Trophoblast cell (in vitro differentiated cells and primary cell): ENCODE measurements around the gene RNASEH2B. TPM values are rescaled to one million over a fixed set of nuclear protein-coding genes. Genes with fewer than 3 reads are reported as not detected.

ENCODE experiments used
- DNase-seq, 2 donors: peaks; one replicate each; pipeline ENCODE4 v3.0.0-alpha.2; 2016
- H2AFZ ChIP-seq: 2 replicates; pipeline ENCODE4 v1.6.1; 2013; ENCODE audit warnings: low read length, moderate library complexity, mild to moderate bottlenecking; ENCODE audit not compliant: insufficient read depth, poor library complexity
- H2AK5ac ChIP-seq: 2 replicates; pipeline ENCODE4 v1.6.1; 2013; ENCODE audit warnings: mild to moderate bottlenecking, low read length
- H2BK120ac ChIP-seq: 2 replicates; pipeline ENCODE4 v1.6.1; 2013; ENCODE audit warnings: low read length, mild to moderate bottlenecking, moderate library complexity; ENCODE audit not compliant: insufficient read depth, poor library complexity
- H2BK12ac ChIP-seq: 2 replicates; pipeline ENCODE4 v1.6.1; 2013; ENCODE audit warnings: mild to moderate bottlenecking, low read length, moderate library complexity
- H2BK5ac ChIP-seq: 2 replicates; pipeline ENCODE4 v1.6.1; 2013; ENCODE audit warnings: low read length, low read depth, moderate library complexity, mild to moderate bottlenecking; ENCODE audit not compliant: poor library complexity
- H3K14ac ChIP-seq: 2 replicates; pipeline ENCODE4 v1.6.1; 2013; ENCODE audit warnings: mild to moderate bottlenecking, low read length
- H3K18ac ChIP-seq: 2 replicates; pipeline ENCODE4 v1.6.1; 2013; ENCODE audit warnings: mild to moderate bottlenecking, low read length
- H3K23ac ChIP-seq: 2 replicates; pipeline ENCODE4 v1.6.1; 2013; ENCODE audit warnings: low read length
- H3K27ac ChIP-seq: 2 replicates; pipeline ENCODE4 v1.5.1; 2013; ENCODE audit warnings: low read depth, mild to moderate bottlenecking, inconsistent platforms, low read length, moderate library complexity
- H3K27me3 ChIP-seq: 2 replicates; pipeline ENCODE4 v1.6.1; 2013; ENCODE audit warnings: inconsistent platforms, mild to moderate bottlenecking, low read length, moderate library complexity; ENCODE audit not compliant: insufficient read depth
- H3K36me3 ChIP-seq, 2 experiments: 1 replicate in 1 of 2; 2 replicates in 1 of 2; pipeline ENCODE4 v1.6.1; 2013; ENCODE audit warnings: low read length in 2 of 2, mild to moderate bottlenecking in 2 of 2, moderate library complexity in 1 of 2; ENCODE audit not compliant: insufficient read depth in 2 of 2, control insufficient read depth in 1 of 2
- H3K4ac ChIP-seq: 2 replicates; pipeline ENCODE4 v1.6.1; 2013; ENCODE audit warnings: low read depth, mild to moderate bottlenecking, low read length, moderate library complexity
- H3K4me1 ChIP-seq, 2 experiments: 1 replicate in 1 of 2; 2 replicates in 1 of 2; pipeline ENCODE4 v1.6.1; 2013; ENCODE audit warnings: low read length in 2 of 2, mild to moderate bottlenecking in 2 of 2, moderate library complexity in 1 of 2; ENCODE audit not compliant: insufficient read depth in 2 of 2, control insufficient read depth in 1 of 2
- H3K4me2 ChIP-seq: 2 replicates; pipeline ENCODE4 v1.6.1; 2013; ENCODE audit warnings: inconsistent platforms, mild to moderate bottlenecking, low read length, moderate library complexity
- H3K4me3 ChIP-seq: 2 replicates; pipeline ENCODE4 v1.5.1; 2013; ENCODE audit warnings: mild to moderate bottlenecking, low read depth, low read length, inconsistent platforms
- H3K79me1 ChIP-seq: one replicate; pipeline ENCODE4 v1.6.1; 2013; ENCODE audit warnings: low read length
- H3K79me2 ChIP-seq: 2 replicates; pipeline ENCODE4 v1.6.1; 2013; ENCODE audit warnings: low read length, mild to moderate bottlenecking; ENCODE audit not compliant: control insufficient read depth, insufficient read depth, poor library complexity
- H3K9ac ChIP-seq: 2 replicates; pipeline ENCODE4 v1.6.1; 2013; ENCODE audit warnings: mild to moderate bottlenecking, low read length
- H3K9me3 ChIP-seq: 2 replicates; pipeline ENCODE4 v1.6.1; 2013; ENCODE audit warnings: low read depth, mild to moderate bottlenecking, control low read depth, inconsistent platforms, low read length; ENCODE audit not compliant: insufficient read depth
- H4K12ac ChIP-seq: 2 replicates; pipeline ENCODE4 v1.6.1; 2013; ENCODE audit warnings: low read depth, mild to moderate bottlenecking, low read length, moderate library complexity
- H4K8ac ChIP-seq: 2 replicates; pipeline ENCODE4 v1.6.1; 2013; ENCODE audit warnings: low read depth, mild to moderate bottlenecking, low read length, moderate library complexity
- H4K91ac ChIP-seq: one replicate; pipeline ENCODE4 v1.6.1; 2013; ENCODE audit warnings: low read depth, mild to moderate bottlenecking, low read length, moderate library complexity
- WGBS: extraction: QIAGEN DNeasy Blood & Tissue Kit; methylation state at CpG from one replicate; pipeline ENCODE4 v1.1.7; 2013; ENCODE audit warnings: missing lambda C conversion rate; ENCODE audit not compliant: insufficient read length, insufficient coverage; ENCODE audit errors: extremely low coverage; 5-methylcytosine and 5-hydroxymethylcytosine counted together
- polyA plus RNA-seq: library from polyadenylated mRNA; stranded (reverse); fragments of 200-250 nt; gene quantifications from 2 replicates; pipeline ENCODE4 v1.2.3, GENCODE V29; 2013

Gene RNASEH2B, protein sequence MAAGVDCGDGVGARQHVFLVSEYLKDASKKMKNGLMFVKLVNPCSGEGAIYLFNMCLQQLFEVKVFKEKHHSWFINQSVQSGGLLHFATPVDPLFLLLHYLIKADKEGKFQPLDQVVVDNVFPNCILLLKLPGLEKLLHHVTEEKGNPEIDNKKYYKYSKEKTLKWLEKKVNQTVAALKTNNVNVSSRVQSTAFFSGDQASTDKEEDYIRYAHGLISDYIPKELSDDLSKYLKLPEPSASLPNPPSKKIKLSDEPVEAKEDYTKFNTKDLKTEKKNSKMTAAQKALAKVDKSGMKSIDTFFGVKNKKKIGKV
- polyA plus RNA-seq, result 19.6 and 21.4 TPM in 2 replicates

DNA sequence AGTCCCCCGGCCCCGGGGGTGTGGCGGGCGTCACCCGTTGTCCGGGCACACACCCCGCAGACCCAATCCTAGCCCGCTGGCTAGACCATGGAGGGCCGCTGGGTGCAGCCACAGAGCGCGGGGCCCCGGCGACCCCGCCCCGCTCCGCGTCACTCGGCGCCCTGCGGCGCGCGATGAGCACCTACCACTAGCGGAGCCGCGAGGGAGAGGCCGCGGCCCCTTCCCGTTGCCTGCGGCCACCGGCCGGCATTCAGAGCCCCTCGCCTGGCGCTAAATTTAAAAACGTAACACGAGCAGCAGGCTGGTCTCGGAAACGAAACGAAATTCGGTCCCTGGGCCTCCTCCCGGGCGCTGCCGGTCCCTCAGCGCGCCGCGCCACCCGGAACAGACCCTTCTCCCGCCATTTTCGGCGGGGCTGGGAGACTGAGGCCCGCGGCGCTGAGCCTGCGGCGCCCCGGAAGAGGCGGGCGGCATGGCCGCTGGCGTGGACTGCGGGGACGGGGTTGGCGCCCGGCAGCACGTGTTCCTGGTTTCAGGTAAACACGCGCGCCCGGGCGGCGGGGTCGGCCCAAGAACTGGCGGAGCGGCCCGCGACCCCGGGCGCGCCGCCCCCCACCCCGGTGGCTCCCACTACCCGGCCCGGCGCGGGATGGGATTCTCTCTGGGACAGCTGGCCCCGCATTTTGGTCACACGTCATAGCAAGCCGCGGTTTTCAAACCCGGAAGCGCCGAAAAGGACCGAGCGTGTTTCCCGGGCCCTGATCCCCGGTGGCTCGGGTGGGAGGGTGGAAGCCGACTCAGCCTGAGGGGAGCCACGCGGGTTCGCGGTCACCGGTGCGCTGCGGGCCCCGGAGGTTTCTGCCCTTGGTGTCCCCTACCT, at the start of gene RNASEH2B:
RNASEH2B (plus strand) TSS at position 187 of the 880 bp plus-strand sequence; CDS start at position 473, 286 bp downstream.
- H4K12ac ChIP-seq, result peak within 1 kb of the TSS; percentile 83
- peak; percentile 69 to 85 for DNase-seq
- H4K91ac ChIP-seq, result peak within 1 kb of the TSS; percentile 29
- H3K4ac ChIP-seq, result peak within 1 kb of the TSS; percentile 15
- H2AFZ ChIP-seq, result peak within 1 kb of the TSS; percentile 98
- H3K27ac ChIP-seq, result peak within 1 kb of the TSS; percentile 61
- peak within 1 kb of the TSS; percentile 70 for H4K8ac ChIP-seq
- H3K79me1 ChIP-seq, result peaks cover 9% of the 10 kb centered on the region
- peak within 1 kb of the TSS; percentile 39 for H2BK120ac ChIP-seq
- peak within 1 kb of the TSS; percentile 86 for H3K4me2 ChIP-seq
- peak within 1 kb of the TSS; percentile 81 for H3K4me3 ChIP-seq
- WGBS, result no CpG with 5 or more reads among the region's 107 CpGs
- H3K36me3 ChIP-seq, result no peaks in the 10 kb centered on the region
- H3K27me3 ChIP-seq, result no peaks in the 10 kb centered on the region
- H2AK5ac ChIP-seq, result no peak within 1 kb of the TSS
- peak within 1 kb of the TSS; percentile 82 for H3K18ac ChIP-seq
- H3K79me2 ChIP-seq, result peaks cover 6% of the 10 kb centered on the region
- H3K9me3 ChIP-seq, result no peaks in the 10 kb centered on the region
- H2BK12ac ChIP-seq, result no peak within 1 kb of the TSS
- H3K9ac ChIP-seq, result peak within 1 kb of the TSS; percentile 88
- peak within 1 kb of the TSS; percentile 13 for H3K14ac ChIP-seq
- peak within 1 kb of the TSS; percentile 5 for H2BK5ac ChIP-seq
- H3K4me1 ChIP-seq, result peaks cover 0 to 3% of the 10 kb centered on the region in 2 experiments
- H3K23ac ChIP-seq, result no peak within 1 kb of the TSS

DNA sequence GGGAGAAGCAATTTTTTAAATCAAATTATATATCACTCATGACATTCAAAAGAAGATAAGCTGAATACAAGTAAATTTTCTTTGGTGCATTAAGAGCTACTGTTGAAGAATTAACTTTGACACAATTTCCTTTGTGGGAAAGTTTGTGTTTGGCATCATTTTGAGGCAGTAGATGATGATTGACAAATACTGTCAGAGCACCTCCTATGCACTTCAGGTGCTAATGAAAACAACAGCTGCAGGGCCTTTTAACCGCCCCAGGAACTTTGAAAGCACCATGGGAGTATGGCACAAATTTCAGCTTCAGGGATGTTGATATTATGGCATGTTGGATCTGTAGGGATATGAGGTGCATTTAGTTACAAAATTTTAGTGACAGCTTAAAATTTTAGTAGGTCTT, 45.1 kb upstream of the RNASEH2B start:
- Histone ChIP-seq H3K4me2 (no peak overlapping the region), H3K79me2 (no peaks in the 10 kb centered on the region), H2BK12ac (no peak overlapping the region), H3K23ac (no peak overlapping the region), H3K79me1 (no peaks in the 10 kb centered on the region), H4K8ac (no peak overlapping the region), H2BK5ac (no peak overlapping the region), H3K4me1 (no peaks in the 10 kb centered on the region), H3K27me3 (no peaks in the 10 kb centered on the region), H3K9me3 (no peaks in the 10 kb centered on the region), H3K14ac (no peak overlapping the region), H2AFZ (no peak overlapping the region), H4K91ac (no peak overlapping the region), H4K12ac (no peak overlapping the region), H2AK5ac (no peak overlapping the region), H2BK120ac (no peak overlapping the region), H3K4me3 (no peak overlapping the region), H3K27ac (no peak overlapping the region), H3K18ac (no peak overlapping the region), H3K9ac (no peak overlapping the region), H3K36me3 (no peaks in the 10 kb centered on the region), H3K4ac (no peak overlapping the region)
- no peak for DNase-seq
- no CpG with 5 or more reads among the region's 1 CpG for WGBS

DNA sequence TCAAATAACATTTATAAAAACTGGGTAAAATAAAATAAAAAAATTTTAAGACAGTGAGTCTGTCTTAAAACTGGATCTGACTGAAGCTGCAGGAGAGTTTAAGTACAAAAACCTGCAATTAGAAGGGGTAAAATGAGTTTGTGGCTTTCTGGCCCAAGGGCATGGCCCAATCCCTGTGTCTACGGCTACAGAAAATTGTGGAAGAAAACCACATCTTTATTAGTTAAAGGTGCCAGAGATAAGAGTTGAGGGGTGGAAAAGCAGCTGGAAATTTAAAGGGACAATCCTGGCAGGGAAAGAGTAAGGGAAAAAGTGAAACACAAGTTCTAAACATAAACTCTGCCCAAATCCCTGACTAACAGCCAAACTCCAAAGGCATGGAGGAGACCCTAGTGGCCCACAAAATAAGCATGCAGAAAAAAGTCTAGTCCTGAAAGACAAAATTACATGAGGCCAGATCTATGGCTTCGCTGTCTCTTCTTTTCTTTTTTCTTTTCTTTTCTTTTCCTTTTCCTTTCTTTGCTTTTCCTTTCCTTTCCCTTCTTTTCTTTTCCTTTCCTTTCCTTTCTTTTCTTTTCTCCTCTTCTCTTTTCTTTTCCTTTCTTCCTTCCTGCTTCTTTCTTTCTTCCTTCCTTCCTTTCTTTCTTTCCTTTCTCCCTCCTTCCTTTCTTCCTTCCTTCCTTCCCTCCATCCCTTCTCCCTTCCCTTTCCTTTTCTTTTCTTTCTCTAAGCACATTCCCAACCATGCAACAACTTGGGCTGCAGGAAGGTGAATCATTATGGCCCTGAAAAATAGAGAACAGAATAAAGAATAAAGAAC, 42.6 kb upstream of the RNASEH2B start:
- Histone ChIP-seq H3K23ac (no peak overlapping the region), H3K9ac (no peak overlapping the region), H2BK120ac (no peak overlapping the region), H3K36me3 (no peaks in the 10 kb centered on the region), H3K79me1 (no peaks in the 10 kb centered on the region), H3K4me1 (no peaks in the 10 kb centered on the region), H3K14ac (no peak overlapping the region), H2BK5ac (no peak overlapping the region), H4K91ac (no peak overlapping the region), H3K27ac (no peak overlapping the region), H3K4me3 (no peak overlapping the region), H4K12ac (no peak overlapping the region), H3K27me3 (no peaks in the 10 kb centered on the region), H3K79me2 (no peaks in the 10 kb centered on the region), H2BK12ac (no peak overlapping the region), H4K8ac (no peak overlapping the region), H3K18ac (no peak overlapping the region), H2AK5ac (no peak overlapping the region), H3K4me2 (no peak overlapping the region), H3K4ac (no peak overlapping the region), H3K9me3 (no peaks in the 10 kb centered on the region), H2AFZ (no peak overlapping the region)
- WGBS, result no CpG with 5 or more reads among the region's 2 CpGs
- no peak for DNase-seq

DNA sequence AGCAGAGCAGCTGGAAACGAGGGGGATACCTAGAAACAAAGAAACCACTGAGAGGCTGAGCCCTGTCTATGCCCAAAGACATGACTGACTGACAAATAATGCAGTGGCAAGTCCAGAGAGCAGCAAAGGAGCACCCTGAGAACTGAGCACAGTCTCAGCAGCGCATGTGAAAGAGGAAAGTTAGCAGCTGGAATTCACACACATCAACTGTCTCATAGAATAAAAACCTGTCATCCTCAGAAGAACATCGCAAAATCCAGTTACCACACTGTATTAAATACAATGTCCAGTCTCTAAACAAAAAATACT, 42.0 kb upstream of the RNASEH2B start:
- H4K91ac ChIP-seq, result no peak overlapping the region
- no peak overlapping the region for H4K8ac ChIP-seq
- H3K9ac ChIP-seq, result no peak overlapping the region
- no peak overlapping the region for H3K4me3 ChIP-seq
- H3K4me1 ChIP-seq, result no peaks in the 10 kb centered on the region
- H2AK5ac ChIP-seq, result no peak overlapping the region
- H3K23ac ChIP-seq, result no peak overlapping the region
- WGBS, result no CpG with 5 or more reads among the region's 3 CpGs
- no peak overlapping the region for H2AFZ ChIP-seq
- no peaks in the 10 kb centered on the region for H3K27me3 ChIP-seq
- H3K4ac ChIP-seq, result no peak overlapping the region
- no peak overlapping the region for H3K4me2 ChIP-seq
- DNase-seq, result no peak
- H2BK5ac ChIP-seq, result no peak overlapping the region
- H2BK12ac ChIP-seq, result no peak overlapping the region
- H3K36me3 ChIP-seq, result no peaks in the 10 kb centered on the region
- no peaks in the 10 kb centered on the region for H3K9me3 ChIP-seq
- H3K18ac ChIP-seq, result no peak overlapping the region
- H4K12ac ChIP-seq, result no peak overlapping the region
- H3K14ac ChIP-seq, result no peak overlapping the region
- H3K79me1 ChIP-seq, result no peaks in the 10 kb centered on the region
- no peak overlapping the region for H2BK120ac ChIP-seq
- no peak overlapping the region for H3K27ac ChIP-seq
- H3K79me2 ChIP-seq, result no peaks in the 10 kb centered on the region
